ENCODE results near the gene PEBP1. TPM values are rescaled to one million over a fixed set of nuclear protein-coding genes. Genes with fewer than 3 reads are reported as not detected.

The PEBP1 gene
- polyA plus RNA-seq, 3 donors = 23.0 to 57.9 (median 47.6) TPM

DNA sequence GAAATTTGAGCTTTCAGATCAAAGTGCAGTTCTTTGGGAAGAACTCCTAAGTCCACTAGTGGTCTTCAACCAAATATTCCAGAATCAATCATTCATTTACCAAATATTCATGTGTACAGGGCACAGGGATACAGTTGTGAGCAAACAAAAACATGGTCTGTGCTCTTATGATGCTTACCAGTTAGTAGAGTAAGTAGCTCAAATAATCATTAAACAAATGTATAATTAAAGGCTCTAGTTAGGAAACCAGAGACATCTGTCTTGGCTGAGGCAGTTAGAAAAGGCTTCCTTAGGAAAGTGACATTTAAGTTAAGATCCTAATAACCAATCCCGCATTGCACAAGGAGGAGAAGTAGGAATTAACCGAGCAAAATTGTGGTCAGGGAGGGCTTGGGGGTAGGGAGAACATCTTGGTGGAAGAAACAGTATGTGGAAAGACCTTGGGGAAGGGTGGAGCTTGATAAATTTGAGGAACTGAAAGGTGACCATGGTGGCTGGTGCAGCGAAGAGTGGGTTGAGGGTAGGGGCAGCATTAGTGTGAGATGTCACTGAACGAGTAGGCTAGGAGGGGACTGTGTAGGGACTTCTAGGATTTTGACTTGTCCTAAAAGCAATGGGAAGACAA is 40.0 kb downstream of the PEBP1 start:
- Mint-ChIP-seq H3K27me3 (ENCODE audit: low read depth in 3 of 3) (no peaks in the 10 kb centered on the region), H3K36me3 (peaks cover 59 to 87% of the 10 kb centered on the region in 2 donors), H3K4me1 (peaks cover 18% of the 10 kb centered on the region), H3K9me3 (peaks cover 0 to 2% (median 0%) of the 10 kb centered on the region in 7 donors), H3K27ac (peak overlapping the region; percentile 3 to 82 (median 72)), H3K4me3 (peak overlapping the region in 1 of 2 donors; percentile 63)
- no peak overlapping the region for H3K9ac ChIP-seq (ENCODE audit: insufficient read depth, low read length, poor library complexity, severe bottlenecking)
- peaks cover 17 to 18% of the 10 kb centered on the region in 2 donors for H3K4me1 ChIP-seq (ENCODE audit: control insufficient read depth in 1 of 2, insufficient read depth in 2 of 2, low read length in 2 of 2)
- TF ChIP-seq, protein P1, sequence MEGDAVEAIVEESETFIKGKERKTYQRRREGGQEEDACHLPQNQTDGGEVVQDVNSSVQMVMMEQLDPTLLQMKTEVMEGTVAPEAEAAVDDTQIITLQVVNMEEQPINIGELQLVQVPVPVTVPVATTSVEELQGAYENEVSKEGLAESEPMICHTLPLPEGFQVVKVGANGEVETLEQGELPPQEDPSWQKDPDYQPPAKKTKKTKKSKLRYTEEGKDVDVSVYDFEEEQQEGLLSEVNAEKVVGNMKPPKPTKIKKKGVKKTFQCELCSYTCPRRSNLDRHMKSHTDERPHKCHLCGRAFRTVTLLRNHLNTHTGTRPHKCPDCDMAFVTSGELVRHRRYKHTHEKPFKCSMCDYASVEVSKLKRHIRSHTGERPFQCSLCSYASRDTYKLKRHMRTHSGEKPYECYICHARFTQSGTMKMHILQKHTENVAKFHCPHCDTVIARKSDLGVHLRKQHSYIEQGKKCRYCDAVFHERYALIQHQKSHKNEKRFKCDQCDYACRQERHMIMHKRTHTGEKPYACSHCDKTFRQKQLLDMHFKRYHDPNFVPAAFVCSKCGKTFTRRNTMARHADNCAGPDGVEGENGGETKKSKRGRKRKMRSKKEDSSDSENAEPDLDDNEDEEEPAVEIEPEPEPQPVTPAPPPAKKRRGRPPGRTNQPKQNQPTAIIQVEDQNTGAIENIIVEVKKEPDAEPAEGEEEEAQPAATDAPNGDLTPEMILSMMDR (IDR thresholded peaks at IDR 0.05) = no peak
- peak overlapping the region in 1 of 3 experiments; percentile 22 for H3K4me3 ChIP-seq (replicated peaks in 1 of 3; ENCODE audit: low read depth in 2 of 3, low read length in 3 of 3)
- peak; percentile 58 to 87 (median 63) for DNase-seq
- no peak overlapping the region for H2AFZ ChIP-seq (ENCODE audit: insufficient read depth, low read depth, low read length, poor library complexity, severe bottlenecking)
- WGBS (ENCODE audit: insufficient coverage) = 2% methylated on average over 4 of the region's 4 CpGs
- H3K27me3 ChIP-seq (ENCODE audit: control insufficient read depth in 2 of 2, insufficient read depth in 2 of 2, low read length in 2 of 2) = no peaks in the 10 kb centered on the region
- intact Hi-C loops (cut with micrococcal nuclease) = loop anchor here in 1 of 2 donors (10.0 kb wide), 1 partner anchor 199 kb away; the partner anchor contains the start of genes SUDS3 and TAOK3
- H3K27ac ChIP-seq (ENCODE audit: low read depth in 1 of 2, low read length in 2 of 2) = peak overlapping the region in 1 of 2 donors; percentile 70
- peaks cover 56 to 89% of the 10 kb centered on the region in 2 donors for H3K36me3 ChIP-seq (replicated peaks in 1 of 2; ENCODE audit: control insufficient read depth in 1 of 2, insufficient read depth in 2 of 2, low read length in 2 of 2)
- no peaks in the 10 kb centered on the region for H4K20me1 ChIP-seq (ENCODE audit: insufficient read depth, low read length)
- H3K4me2 ChIP-seq (replicated peaks; ENCODE audit: extremely low read depth, low read length, poor library complexity, severe bottlenecking) = peak overlapping the region; percentile 54
- no peaks in the 10 kb centered on the region for H3K9me3 ChIP-seq (replicated peaks in 1 of 2; ENCODE audit: control insufficient read depth in 1 of 2, insufficient read depth in 1 of 2, low read length in 2 of 2)
- H3K79me2 ChIP-seq (ENCODE audit: insufficient read depth, low read length) = no peaks in the 10 kb centered on the region

DNA sequence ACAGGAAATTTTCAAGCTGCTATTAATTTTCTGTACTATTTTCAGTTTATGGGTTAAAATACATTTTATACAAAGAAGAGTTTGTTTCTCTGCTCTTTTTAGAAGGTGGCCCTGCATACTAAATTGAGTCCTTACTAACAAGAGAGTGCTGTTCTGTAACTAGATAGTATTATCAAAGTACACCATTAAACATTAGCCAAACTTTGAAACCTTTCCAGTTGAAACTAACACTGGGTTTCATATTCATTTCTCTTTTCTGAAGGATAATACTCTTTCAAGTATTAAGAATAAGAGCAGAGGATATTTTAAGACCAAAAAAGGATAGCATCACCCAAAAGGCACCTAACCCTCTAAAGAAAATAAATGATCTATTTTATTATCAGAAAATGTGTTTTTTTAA is 47.2 kb downstream of the PEBP1 start:
- H3K9me3 ChIP-seq (replicated peaks in 1 of 2; ENCODE audit: control insufficient read depth in 1 of 2, insufficient read depth in 1 of 2, low read length in 2 of 2) = no peaks in the 10 kb centered on the region
- H4K20me1 ChIP-seq (ENCODE audit: insufficient read depth, low read length) = peaks cover 59% of the 10 kb centered on the region
- Mint-ChIP-seq H3K9me3 (no peaks in the 10 kb centered on the region), H3K36me3 (peaks cover 35 to 56% of the 10 kb centered on the region in 2 donors), H3K4me3 (no peak overlapping the region), H3K27ac (peak overlapping the region in 1 of 7 donors; percentile 7), H3K27me3 (ENCODE audit: low read depth in 3 of 3) (no peaks in the 10 kb centered on the region), H3K4me1 (peaks cover 14% of the 10 kb centered on the region)
- intact Hi-C loops (cut with micrococcal nuclease) = loop anchor here in 1 of 2 donors (10.0 kb wide), 1 partner anchor 192 kb away; the partner anchor contains the start of genes SUDS3 and TAOK3
- TF ChIP-seq, protein P1 (IDR thresholded peaks at IDR 0.05) = no peak
- H3K4me3 ChIP-seq (replicated peaks in 1 of 3; ENCODE audit: low read depth in 2 of 3, low read length in 3 of 3) = no peak overlapping the region
- H3K27me3 ChIP-seq (ENCODE audit: control insufficient read depth in 2 of 2, insufficient read depth in 2 of 2, low read length in 2 of 2) = no peaks in the 10 kb centered on the region
- no peak overlapping the region for H3K9ac ChIP-seq (ENCODE audit: insufficient read depth, low read length, poor library complexity, severe bottlenecking)
- no peak overlapping the region for H2AFZ ChIP-seq (ENCODE audit: insufficient read depth, low read depth, low read length, poor library complexity, severe bottlenecking)
- H3K79me2 ChIP-seq (ENCODE audit: insufficient read depth, low read length) = peaks cover 10% of the 10 kb centered on the region
- H3K4me2 ChIP-seq (replicated peaks; ENCODE audit: extremely low read depth, low read length, poor library complexity, severe bottlenecking) = no peak overlapping the region
- peak overlapping the region in 1 of 2 donors; percentile 29 for H3K27ac ChIP-seq (ENCODE audit: low read depth in 1 of 2, low read length in 2 of 2)
- DNase-seq = no peak
- peaks cover 0 to 7% of the 10 kb centered on the region in 2 donors for H3K4me1 ChIP-seq (ENCODE audit: control insufficient read depth in 1 of 2, insufficient read depth in 2 of 2, low read length in 2 of 2)
- H3K36me3 ChIP-seq (replicated peaks in 1 of 2; ENCODE audit: control insufficient read depth in 1 of 2, insufficient read depth in 2 of 2, low read length in 2 of 2) = peaks cover 41 to 77% of the 10 kb centered on the region in 2 donors
